Measurements from ENCODE around the gene IL1RAPL2. TPM values are rescaled to one million over a fixed set of nuclear protein-coding genes. Genes with fewer than 3 reads are reported as not detected.

The IL1RAPL2 gene
- total and polyA plus RNA-seq, 2 donors (not counting 1 experiment from before 2014, with no cell fraction given): not detected

GRCh38 chrX:105463473-105463872, 897.5 kb downstream of the IL1RAPL2 start:
- no peak overlapping the region for H3K27ac Mint-ChIP-seq
- no peaks in the 10 kb centered on the region for H3K9me3 Mint-ChIP-seq (ENCODE audit: insufficient read depth)
- no peaks in the 10 kb centered on the region for H3K27me3 ChIP-seq (replicated peaks in 1 of 4; ENCODE audit: control extremely low read depth in 1 of 4, control insufficient read depth in 3 of 4, insufficient read depth in 4 of 4, low read length in 3 of 4)
- no peaks in the 10 kb centered on the region for H3K79me2 ChIP-seq (ENCODE audit: control insufficient read depth, insufficient read depth, low read length)
- H2AFZ ChIP-seq (ENCODE audit: insufficient read depth, low read depth, low read length, poor library complexity, severe bottlenecking): no peak overlapping the region
- intact Hi-C loops (cut with micrococcal nuclease): no loop called here
- H3K36me3 ChIP-seq (replicated peaks in 1 of 2; ENCODE audit: control extremely low read depth in 1 of 2, control insufficient read depth in 1 of 2, extremely low read depth in 1 of 2, insufficient read depth in 2 of 2, low read length in 1 of 2): no peaks in the 10 kb centered on the region
- TF ChIP-seq CTCF (IDR thresholded peaks at IDR 0.05): no peak
- no peak for TF ChIP-seq EZH2 (IDR thresholded peaks at IDR 0.05; ENCODE audit: borderline replicate concordance, insufficient read depth, low read depth, low read length, poor library complexity, severe bottlenecking)
- no peak overlapping the region for H3K4me3 Mint-ChIP-seq
- H3K4me1 ChIP-seq (ENCODE audit: control insufficient read depth in 2 of 2, insufficient read depth in 2 of 2, low read length in 2 of 2): no peaks in the 10 kb centered on the region
- H3K9me3 ChIP-seq (ENCODE audit: control extremely low read depth in 1 of 3, control insufficient read depth in 2 of 3, insufficient read depth in 1 of 3, low read length in 2 of 3): no peaks in the 10 kb centered on the region
- H3K27ac ChIP-seq (ENCODE audit: low read length in 2 of 2): no peak overlapping the region
- ChIA-PET CTCF (no interaction called here), POLR2A (no interaction called here)
- H3K9ac ChIP-seq (ENCODE audit: low read length): no peak overlapping the region
- no peaks in the 10 kb centered on the region for H4K20me1 ChIP-seq (ENCODE audit: control insufficient read depth, insufficient read depth, low read length, poor library complexity, severe bottlenecking)
- no peak for DNase-seq
- no peaks in the 10 kb centered on the region for H3K27me3 Mint-ChIP-seq
- no CpG with 5 or more reads among the region's 3 CpGs for WGBS (ENCODE audit: insufficient coverage)
- H3K4me3 ChIP-seq (ENCODE audit: control extremely low read depth in 1 of 5, extremely low read depth in 1 of 5, insufficient read depth in 1 of 5, low read depth in 2 of 5, low read length in 4 of 5): no peak overlapping the region
- no peaks in the 10 kb centered on the region for H3K4me1 Mint-ChIP-seq
- H3K4me2 ChIP-seq (replicated peaks; ENCODE audit: low read depth, low read length, poor library complexity, severe bottlenecking): no peak overlapping the region
- no peak for ATAC-seq (ENCODE audit: low read depth)

- ATAC-seq (ENCODE audit: low read depth) (no peak), DNase-seq (no peak)
- WGBS (ENCODE audit: insufficient coverage): no CpG with 5 or more reads among the region's 2 CpGs
- Mint-ChIP-seq H3K9me3 (ENCODE audit: insufficient read depth) (no peaks in the 10 kb centered on the region), H3K27me3 (no peaks in the 10 kb centered on the region), H3K4me1 (no peaks in the 10 kb centered on the region), H3K4me3 (no peak overlapping the region), H3K27ac (no peak overlapping the region)
- intact Hi-C loops (cut with micrococcal nuclease): no loop called here
- POLR2A ChIA-PET: no interaction called here
- H3K79me2 ChIP-seq (ENCODE audit: control insufficient read depth, insufficient read depth, low read length): no peaks in the 10 kb centered on the region
- no peaks in the 10 kb centered on the region for H4K20me1 ChIP-seq (ENCODE audit: control insufficient read depth, insufficient read depth, low read length, poor library complexity, severe bottlenecking)
- no peak for TF ChIP-seq EZH2 (IDR thresholded peaks at IDR 0.05; ENCODE audit: borderline replicate concordance, insufficient read depth, low read depth, low read length, poor library complexity, severe bottlenecking)
- no peak for TF ChIP-seq CTCF (IDR thresholded peaks at IDR 0.05)
- no peak overlapping the region for H3K9ac ChIP-seq (ENCODE audit: low read length)
- H3K9me3 ChIP-seq (ENCODE audit: control extremely low read depth in 1 of 3, control insufficient read depth in 2 of 3, insufficient read depth in 1 of 3, low read length in 2 of 3): no peaks in the 10 kb centered on the region
- no peaks in the 10 kb centered on the region for H3K4me1 ChIP-seq (ENCODE audit: control insufficient read depth in 2 of 2, insufficient read depth in 2 of 2, low read length in 2 of 2)
- no peak overlapping the region for H2AFZ ChIP-seq (ENCODE audit: insufficient read depth, low read depth, low read length, poor library complexity, severe bottlenecking)
- CTCF ChIA-PET: no interaction called here
- no peak overlapping the region for H3K27ac ChIP-seq (ENCODE audit: low read length in 2 of 2)
- H3K4me2 ChIP-seq (replicated peaks; ENCODE audit: low read depth, low read length, poor library complexity, severe bottlenecking): no peak overlapping the region
- H3K36me3 ChIP-seq (replicated peaks in 1 of 2; ENCODE audit: control extremely low read depth in 1 of 2, control insufficient read depth in 1 of 2, extremely low read depth in 1 of 2, insufficient read depth in 2 of 2, low read length in 1 of 2): no peaks in the 10 kb centered on the region
- no peaks in the 10 kb centered on the region for H3K27me3 ChIP-seq (replicated peaks in 1 of 4; ENCODE audit: control extremely low read depth in 1 of 4, control insufficient read depth in 3 of 4, insufficient read depth in 4 of 4, low read length in 3 of 4)
- H3K4me3 ChIP-seq (ENCODE audit: control extremely low read depth in 1 of 5, extremely low read depth in 1 of 5, insufficient read depth in 1 of 5, low read depth in 2 of 5, low read length in 4 of 5): no peak overlapping the region
Observed at GRCh38 chrX:105464618-105465017, 898.6 kb downstream of the IL1RAPL2 start.

Data from B cell (primary cell).